Measurements from ENCODE around the gene CIAO1.
"Not testable (repeated sequence)": the region's sequence is repeated elsewhere in the genome, so short reads cannot be mapped to it uniquely, and the experiment has no call there.

The CIAO1 gene

GRCh38 chr2:96251721-96252292, 14.2 kb upstream of the CIAO1 start:
- no peak for DNase-seq

- no peak for DNase-seq
Observed at GRCh38 chr2:96252526-96252925, 13.5 kb upstream of the CIAO1 start.

- no peak for DNase-seq
Observed at GRCh38 chr2:96253006-96253405, 13.0 kb upstream of the CIAO1 start.

GRCh38 chr2:96254571-96254970, 11.5 kb upstream of the CIAO1 start:
- DNase-seq = no peak

GRCh38 chr2:96256611-96257113, 9.4 kb upstream of the CIAO1 start:
- DNase-seq = no peak

GRCh38 chr2:96257744-96258143, 8.3 kb upstream of the CIAO1 start:
- not testable (repeated sequence) for DNase-seq

GRCh38 chr2:96258166-96259022, 7.6 kb upstream of the CIAO1 start:
- no peak for DNase-seq

GRCh38 chr2:96259497-96259921, 6.5 kb upstream of the CIAO1 start:
- no peak for DNase-seq

GRCh38 chr2:96260387-96261260, 5.4 kb upstream of the CIAO1 start:
- no peak for DNase-seq

GRCh38 chr2:96261328-96262003, 4.6 kb upstream of the CIAO1 start:
- DNase-seq = no peak

- DNase-seq = no peak
Observed at GRCh38 chr2:96262306-96262705, 3.7 kb upstream of the CIAO1 start.

GRCh38 chr2:96264086-96264485, 1.9 kb upstream of the CIAO1 start:
- DNase-seq = no peak

- DNase-seq = peak; percentile 39
Observed at GRCh38 chr2:96264656-96265348, 1.2 kb upstream of the CIAO1 start.

- DNase-seq = peak; percentile 43
Observed at GRCh38 chr2:96265349-96265839, 631 bp upstream of the CIAO1 start.

- no peak for DNase-seq
Observed at GRCh38 chr2:96267159-96267971, 1.3 kb downstream of the CIAO1 start.

GRCh38 chr2:96271995-96272394, 6.0 kb downstream of the CIAO1 start:
- DNase-seq = no peak

GRCh38 chr2:96273763-96274162, 7.7 kb downstream of the CIAO1 start:
- DNase-seq = no peak

GRCh38 chr2:96274355-96275056, 8.5 kb downstream of the CIAO1 start:
- no peak for DNase-seq

GRCh38 chr2:96276787-96277499, 10.9 kb downstream of the CIAO1 start:
- no peak for DNase-seq

Measured in activated CD4-positive, CD25-positive, alpha-beta regulatory T cell treated with anti-CD3 and anti-CD28 coated beads, Interleukin-2, amount 50 U/mL, for 72 hours (primary cell).